RKO (cell line): Measurements from ENCODE around the gene GPC1.

Experiments
- DNase-seq: peaks from one replicate; pipeline ENCODE4 v3.0.0-alpha.2; 2016; ENCODE audit warnings: low spot score

The GPC1 gene

GRCh38 chr2:240513549-240514287 lies 78.3 kb downstream of the GPC1 start:
- DNase-seq: peak; percentile 91

GRCh38 chr2:240514631-240515030 lies 79.2 kb downstream of the GPC1 start:
- DNase-seq: no peak

DNA sequence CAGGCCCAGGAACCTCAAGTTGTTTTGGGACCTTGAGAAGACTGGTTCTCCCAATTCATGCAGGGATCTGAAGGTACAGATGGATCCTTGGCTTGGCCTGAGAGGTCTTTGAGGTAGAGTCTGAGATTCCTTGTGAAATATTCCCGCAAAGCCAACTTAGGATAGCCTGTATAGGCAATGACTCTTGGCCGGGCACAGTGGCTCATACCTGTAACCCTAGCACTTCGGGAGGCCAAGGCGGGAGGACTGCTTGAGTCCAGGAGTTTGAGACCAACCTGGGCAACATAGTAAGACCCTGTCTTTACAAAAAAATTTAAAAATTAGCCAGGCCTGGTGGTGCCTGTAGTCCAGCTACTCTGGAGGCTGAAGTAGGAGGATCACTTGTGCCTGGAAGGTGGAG lies 81.9 kb downstream of the GPC1 start:
- no peak for DNase-seq
